GM18909 (cell line): Measurements from ENCODE around the gene SERPINA12.
A peak's percentile ranks its signal among the peaks of the same experiment; 100 is the strongest.

Experiments
- ATAC-seq: cut with Tn5 transposase; IDR thresholded peaks from one replicate; pipeline ENCODE4 v1.9.1; 2021; ENCODE audit warnings: mild to moderate bottlenecking; ENCODE audit not compliant: unreplicated experiment, poor library complexity

Gene SERPINA12

GRCh38 chr14:94509356-94509755, at the start of gene SERPINA12:
Gene SERPINA12 (minus strand): TSS chr14:94509469. CDS start chr14:94498397, 11,072 bp downstream.
- no peak for ATAC-seq

GRCh38 chr14:94558842-94559241, 49.6 kb upstream of the SERPINA12 start:
- ATAC-seq, result no peak

- no peak for ATAC-seq
These were observed 48.1 kb upstream of the SERPINA12 start for GRCh38 chr14:94557327-94557726.

GRCh38 chr14:94555991-94556390, 46.7 kb upstream of the SERPINA12 start:
- ATAC-seq, result no peak

GRCh38 chr14:94550041-94550440, 40.8 kb upstream of the SERPINA12 start:
- ATAC-seq, result no peak

- ATAC-seq, result peak; percentile 48
These were observed 40.0 kb upstream of the SERPINA12 start for GRCh38 chr14:94548999-94549985.

- ATAC-seq, result no peak
These were observed 39.1 kb upstream of the SERPINA12 start for GRCh38 chr14:94548131-94548998.

GRCh38 chr14:94547726-94548125, 38.5 kb upstream of the SERPINA12 start:
- no peak for ATAC-seq

GRCh38 chr14:94547151-94547680, 37.9 kb upstream of the SERPINA12 start:
- ATAC-seq, result no peak

- no peak for ATAC-seq
These were observed 36.0 kb upstream of the SERPINA12 start for GRCh38 chr14:94545131-94545841.

GRCh38 chr14:94544726-94545125, 35.5 kb upstream of the SERPINA12 start:
- no peak for ATAC-seq

- ATAC-seq, result no peak
These were observed 34.3 kb upstream of the SERPINA12 start for GRCh38 chr14:94543449-94544124.

- ATAC-seq, result no peak
These were observed 33.7 kb upstream of the SERPINA12 start for GRCh38 chr14:94542811-94543440.

GRCh38 chr14:94542111-94542810, 33.0 kb upstream of the SERPINA12 start:
- no peak for ATAC-seq

- ATAC-seq, result no peak
These were observed 32.1 kb upstream of the SERPINA12 start for GRCh38 chr14:94541234-94541975.

- no peak for ATAC-seq
These were observed 30.9 kb upstream of the SERPINA12 start for GRCh38 chr14:94540031-94540794.

GRCh38 chr14:94539181-94539580, 29.9 kb upstream of the SERPINA12 start:
- no peak for ATAC-seq
